HG03097 (cell line): Measurements from ENCODE around the gene ANXA4.
A peak's percentile ranks its signal among the peaks of the same experiment; 100 is the strongest.

ENCODE experiments used
- ATAC-seq: cut with Tn5 transposase; IDR thresholded peaks from one replicate; pipeline ENCODE4 v1.9.1; 2021; ENCODE audit not compliant: unreplicated experiment, low FRiP score

The ANXA4 gene

DNA sequence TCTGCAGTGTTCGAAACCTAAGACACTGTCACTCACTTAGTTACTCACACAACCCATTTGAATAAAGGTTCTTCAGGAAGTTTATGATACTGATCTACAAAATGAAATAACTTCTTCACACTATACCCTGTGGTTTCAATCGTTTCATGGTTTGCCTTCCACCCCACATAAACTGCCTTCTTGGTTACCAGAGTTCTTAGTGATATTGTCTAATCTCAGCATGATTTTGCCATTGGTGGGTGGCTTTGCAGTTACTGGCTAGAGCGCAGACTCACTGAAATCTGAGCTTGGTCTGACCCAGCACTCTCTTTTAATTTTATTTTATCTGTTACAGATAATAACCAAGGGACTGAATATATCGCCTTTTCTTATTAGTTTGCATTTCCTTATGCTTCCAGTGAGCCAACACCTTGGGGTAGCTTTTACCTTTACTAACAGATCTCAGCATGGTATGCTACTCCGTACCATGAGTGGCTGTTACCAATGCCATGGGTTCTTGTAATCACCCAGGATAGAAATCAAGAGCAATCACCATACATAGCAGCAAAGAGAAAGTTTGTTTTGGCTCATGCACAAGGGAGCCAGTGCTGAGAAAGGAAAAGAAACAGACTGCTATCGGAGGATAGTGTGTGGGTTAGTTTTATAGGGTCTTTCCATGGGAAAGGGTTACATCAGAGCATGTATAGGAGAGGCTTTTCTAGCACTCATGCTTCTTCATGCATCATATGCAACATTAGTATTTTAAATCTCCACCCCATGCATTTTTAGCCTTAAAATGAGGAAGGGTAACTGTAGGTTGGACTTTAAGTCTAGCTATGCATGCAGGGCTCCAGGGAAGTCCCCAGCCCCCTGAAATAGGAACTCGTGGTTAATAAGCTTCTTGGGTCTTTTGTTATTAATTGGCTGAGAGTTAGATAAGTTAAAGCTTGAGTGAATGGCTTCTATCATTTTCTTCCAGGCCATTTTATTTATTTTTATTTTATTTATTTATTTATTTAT, 33.3 kb downstream of the ANXA4 start:
- peak; percentile 44 for ATAC-seq

DNA sequence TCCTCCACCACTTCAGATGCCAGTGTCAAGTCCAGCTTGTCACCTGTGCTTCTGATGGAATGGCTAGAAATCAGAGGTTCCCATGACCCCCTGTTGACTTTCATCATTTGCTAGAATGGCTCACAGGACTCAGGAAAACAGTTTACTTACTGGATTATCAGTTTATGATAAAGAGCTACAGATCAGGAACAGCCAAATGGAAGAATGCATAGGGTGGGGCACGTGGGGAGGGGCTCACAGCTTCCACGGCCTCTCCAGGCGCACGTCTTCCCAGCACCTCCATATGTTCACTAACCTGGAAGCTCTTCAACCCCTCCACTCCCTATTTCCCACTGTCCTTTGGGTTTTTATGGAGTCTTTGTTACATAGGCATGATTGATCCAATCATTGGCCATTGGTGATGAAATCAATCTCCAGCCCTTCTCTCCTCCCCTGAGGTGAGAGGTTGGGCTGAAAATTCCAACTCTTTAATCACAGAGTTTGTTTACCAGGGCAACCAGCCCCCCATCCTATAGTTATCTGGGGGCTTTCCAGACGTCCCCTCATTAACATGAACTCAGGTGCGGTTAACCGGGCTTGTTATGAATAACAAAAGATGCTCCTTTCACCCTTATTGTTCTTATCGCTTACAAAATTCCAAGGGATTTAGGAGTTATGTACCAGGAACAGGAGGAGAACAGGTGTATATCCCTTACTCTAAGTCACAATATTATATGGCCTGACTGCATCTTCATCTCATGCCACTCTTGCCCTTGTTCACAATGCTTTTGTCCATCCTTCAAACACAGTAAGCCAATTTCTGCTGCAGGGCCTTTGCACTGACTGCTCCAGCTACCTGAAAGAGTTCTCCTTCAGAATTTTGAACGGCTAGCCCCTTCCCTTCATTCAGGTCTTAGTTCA, 35.2 kb downstream of the ANXA4 start:
- no peak for ATAC-seq

DNA sequence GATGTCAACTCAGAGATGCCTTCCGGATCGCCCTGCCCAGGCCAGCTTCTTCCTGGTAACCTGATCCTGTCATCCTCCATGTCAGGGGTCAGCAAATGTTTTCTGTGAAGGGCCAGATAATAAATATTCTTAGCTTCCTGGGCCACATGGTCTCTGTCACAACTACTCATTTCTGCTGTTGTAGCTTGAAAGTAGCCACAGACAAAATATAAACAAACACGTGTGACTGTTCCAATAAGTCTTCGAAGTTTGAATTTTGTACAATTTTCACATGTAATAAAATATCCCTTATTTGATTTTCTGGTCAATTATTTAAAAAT, 35.8 kb downstream of the ANXA4 start:
- ATAC-seq: no peak

DNA sequence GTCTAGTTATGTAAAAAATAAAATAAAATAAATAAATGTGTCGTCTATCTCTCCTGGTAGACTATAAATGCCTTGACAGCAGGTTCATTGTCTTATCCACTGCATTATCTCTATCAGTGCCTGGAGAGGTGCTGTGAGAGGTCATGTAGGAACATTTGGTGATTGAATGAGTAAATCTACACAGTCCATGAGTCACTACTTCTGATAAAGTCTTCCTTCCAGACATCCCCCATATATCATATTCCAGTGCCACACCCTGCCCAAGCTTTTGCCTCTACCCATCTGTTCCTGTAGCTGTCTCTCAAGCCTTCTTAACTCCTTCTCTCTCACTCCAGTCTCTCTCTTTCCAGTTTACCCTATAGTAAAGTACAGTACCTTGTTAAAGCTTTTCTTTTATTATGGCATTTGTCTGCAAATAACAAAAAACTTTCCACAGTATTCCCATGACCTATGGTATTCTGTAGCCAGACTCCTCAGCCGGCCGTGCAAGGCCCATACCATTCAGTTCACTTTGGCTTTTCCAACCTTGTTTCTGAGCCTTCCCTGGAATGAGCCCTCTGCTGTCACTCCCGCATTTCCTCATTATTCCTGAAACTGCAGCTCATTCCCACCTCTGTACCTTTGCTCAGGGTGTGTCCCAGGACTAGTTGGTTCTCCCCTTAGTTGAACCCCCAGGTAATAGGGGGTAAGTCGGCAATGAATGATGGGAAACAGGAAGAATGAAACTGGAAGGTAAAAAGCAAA, 37.5 kb downstream of the ANXA4 start:
- ATAC-seq: no peak

DNA sequence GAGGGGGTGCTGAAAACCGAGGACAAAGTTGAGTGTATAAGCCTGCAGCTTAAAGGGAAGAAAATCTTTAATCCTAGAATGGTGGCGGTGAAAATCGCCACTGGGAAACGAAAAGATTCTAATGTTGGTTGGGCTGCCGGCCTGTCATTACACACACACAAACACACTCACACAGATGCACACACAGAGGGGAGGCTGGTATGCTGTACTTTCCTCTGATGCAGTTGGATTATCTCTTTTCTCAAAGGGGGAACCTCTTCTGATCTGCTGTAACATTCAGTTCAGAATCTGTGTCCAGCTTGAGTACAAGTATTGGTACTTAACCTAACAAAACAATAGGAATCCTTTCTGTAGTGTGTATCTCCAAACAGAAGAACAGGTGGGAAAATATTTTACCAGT, 39.0 kb downstream of the ANXA4 start:
- ATAC-seq: peak; percentile 27

DNA sequence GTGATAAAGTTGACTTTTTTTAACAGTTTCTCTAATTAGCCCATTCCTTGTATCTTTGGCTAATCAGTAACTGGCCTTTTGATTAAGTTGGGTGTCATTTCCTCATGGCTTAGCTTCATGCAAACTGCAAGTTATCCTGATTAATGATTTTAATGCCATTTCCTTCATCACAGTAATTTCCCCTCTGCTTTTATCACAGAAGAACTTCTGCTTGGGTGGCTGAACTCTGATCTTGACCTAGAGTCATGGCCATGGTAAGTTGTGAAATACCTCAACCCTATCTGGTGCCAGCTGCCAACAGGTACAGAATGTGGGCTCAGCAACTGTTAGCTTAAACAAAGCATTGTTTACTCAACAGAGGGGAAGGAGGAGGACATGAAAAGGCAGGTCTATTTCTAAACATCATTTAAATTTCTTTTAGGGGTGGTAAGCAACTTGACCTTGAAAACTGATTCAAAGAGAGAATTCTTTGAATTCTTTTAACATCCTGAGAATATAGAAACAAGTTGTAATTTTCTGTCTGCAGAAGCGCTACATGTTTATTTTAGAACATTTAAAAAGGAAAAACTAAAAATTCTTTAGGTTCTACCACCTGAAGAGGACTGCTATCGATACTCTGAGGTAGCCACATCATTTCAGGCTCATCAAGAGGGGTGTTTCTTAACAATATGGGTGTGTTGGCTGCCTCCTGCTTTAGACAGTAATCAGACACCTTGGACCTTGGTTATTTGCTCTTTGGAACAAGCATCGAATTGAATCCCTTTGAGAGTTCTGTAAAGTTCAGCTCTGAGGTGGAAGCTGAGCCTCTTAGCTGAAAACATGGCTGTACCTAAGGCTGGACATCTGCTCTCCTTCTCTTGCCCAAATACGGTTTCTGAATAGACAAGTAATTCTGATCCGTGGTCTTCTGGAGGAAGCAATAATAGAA, 39.7 kb downstream of the ANXA4 start:
- peak; percentile 46 for ATAC-seq

DNA sequence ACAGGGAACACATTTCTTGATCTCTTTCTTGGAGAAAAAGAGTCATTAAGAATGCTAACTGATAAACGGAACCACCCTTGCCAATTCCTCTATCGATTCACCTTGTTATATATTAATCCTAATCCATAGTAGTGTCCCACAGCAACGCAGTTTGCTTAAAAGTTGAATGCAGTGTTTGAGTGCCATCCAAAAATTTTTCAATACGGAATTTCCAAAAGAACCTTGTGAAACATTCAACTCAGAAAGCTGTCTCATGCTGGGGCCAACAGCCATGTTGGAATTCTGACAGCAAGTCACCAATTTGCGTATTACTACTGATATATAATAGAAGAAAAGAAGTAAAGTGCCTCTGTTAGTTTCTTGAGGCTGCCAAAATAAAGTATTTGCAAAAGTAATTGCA, 42.3 kb downstream of the ANXA4 start:
- no peak for ATAC-seq

DNA sequence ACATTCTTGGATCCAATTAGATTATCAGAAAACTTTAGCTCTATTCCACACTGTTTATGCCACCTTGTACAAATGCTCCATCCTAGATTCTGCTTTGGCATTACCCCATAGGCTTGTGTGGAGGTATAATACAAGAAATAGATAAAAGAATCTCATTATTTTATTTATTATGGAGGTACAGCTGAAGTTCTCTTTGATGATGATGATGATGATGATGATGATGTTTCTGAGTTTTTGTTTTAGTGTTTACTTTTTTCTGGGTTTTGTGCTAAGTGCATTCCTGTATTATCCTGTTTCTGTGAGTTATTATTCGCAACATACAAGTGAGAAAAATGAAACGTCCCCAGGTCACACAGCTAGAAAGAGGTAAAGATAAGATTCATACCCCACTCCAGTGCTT, 43.4 kb downstream of the ANXA4 start:
- no peak for ATAC-seq

DNA sequence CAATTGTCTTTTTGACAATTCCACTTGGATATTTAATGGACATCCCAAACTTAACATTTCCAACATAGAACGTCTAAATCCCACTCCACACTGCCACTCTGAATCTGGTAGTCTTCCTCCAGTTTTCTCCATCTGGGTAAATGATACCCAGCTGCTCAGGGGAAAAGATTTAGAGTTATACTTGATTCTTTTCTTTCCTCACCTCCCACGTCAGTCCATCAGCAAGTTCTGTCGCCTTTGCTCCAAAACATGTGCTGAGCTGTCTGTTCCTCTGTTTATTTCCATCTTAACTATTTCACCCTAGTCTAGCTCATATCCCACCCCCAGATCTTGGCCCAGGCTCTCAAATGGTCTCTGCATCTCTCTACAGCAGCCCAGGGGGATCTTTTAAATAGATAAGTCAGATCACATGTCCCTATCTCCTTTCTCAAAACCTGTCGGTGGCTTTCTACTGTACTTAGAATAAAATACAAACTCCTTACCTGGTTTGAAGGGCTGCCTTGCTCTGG, 44.2 kb downstream of the ANXA4 start:
- ATAC-seq: no peak

DNA sequence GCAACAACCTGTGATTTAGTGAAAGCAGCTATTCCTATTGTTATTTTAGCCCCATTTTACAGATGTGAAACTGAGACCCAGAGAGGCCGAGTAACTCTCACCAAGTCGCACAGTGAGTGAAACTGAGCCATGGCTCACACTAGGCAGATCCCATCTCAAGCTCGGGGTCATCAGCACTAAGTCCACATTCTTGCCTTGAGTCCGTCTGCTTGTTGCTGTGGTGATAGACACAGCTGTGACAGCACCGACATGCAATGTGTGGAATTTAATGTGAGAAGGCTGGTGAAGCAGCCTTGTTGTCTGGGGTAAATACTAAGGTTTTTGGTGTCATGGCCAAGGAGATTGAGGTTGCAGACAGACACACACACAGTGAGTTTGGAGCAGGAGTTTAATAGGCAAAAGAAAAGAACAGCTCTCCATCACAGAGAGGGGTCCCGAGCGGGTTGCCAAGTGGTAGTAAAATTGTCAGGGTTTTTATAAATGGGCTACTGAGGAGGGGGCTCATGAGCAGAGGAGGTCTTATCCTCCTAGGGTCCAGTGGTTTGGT, 47.3 kb downstream of the ANXA4 start:
- ATAC-seq: no peak

DNA sequence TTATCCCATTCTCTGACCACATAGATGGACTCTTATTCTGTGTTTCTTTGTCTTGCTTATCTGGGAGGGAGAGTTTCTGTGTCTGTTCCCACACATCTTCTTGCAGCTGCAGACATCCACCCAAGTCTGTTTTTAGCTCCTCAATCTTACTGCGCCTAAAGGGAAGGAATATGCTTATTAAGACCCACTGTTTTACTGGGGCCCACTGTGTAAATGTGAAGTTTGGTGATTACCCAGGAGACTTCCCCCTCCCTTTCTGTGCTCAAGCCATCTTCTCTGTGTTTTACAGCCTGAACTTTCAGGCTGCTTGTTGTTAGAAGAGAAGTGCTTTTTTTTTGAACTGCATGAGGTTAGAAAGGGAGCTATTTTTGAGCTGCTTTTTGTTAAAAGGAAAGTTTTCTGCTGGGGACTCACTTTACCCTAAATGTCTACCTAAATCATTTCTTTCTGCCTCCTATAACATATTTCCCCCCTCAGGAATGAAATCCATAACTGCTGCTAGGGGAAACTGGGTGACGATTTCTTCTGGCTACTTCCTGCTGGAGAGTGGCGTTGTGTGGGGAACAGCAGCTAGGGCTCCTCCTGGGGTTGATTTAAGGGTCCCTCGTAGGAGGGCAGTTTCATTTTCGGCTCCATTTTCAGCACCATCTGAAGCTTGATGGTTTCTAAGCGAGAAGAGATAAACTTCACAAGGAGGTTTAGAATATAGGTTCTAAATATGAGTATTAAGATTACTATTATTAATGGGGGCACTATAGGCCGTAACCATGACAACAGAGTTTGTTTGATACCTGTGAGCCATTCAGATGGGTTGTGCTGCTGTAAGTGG, 48.1 kb downstream of the ANXA4 start:
- no peak for ATAC-seq

DNA sequence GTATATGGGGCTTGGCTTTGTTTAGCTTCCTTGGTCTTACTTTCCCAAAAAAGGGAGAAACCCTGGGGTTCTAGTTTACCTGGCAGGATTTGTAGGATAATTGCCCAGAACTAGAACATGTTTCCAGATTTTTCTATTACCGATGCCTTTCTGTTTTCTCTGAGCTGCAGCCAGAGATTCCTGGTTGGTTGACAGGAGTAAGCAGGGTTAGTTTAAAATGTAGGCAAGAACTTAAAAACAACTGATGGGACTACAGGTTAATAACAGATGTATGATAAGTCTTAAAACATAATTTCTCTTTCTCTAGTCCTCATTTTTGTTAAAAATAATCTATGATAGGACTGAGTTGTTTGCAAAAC, 48.6 kb downstream of the ANXA4 start:
- no peak for ATAC-seq

DNA sequence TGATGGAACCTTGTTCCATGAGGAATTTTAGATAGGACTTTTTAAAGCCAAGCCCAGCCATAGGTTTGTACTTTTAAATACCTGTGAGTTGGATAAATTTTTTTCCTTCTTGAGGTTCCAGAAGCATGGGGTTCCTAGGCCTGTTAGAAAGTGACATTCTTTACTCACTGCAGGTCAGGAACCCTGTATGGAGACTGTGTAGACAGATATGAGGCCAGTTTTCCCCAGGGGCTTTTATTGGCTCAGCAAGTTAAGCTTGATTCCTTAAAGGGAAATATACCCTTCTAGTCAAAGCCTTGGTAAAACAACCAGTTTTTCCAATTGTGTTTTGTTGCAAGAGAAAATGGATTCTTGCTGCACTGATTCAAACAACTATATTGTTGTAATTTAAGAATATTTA, 49.1 kb downstream of the ANXA4 start:
- no peak for ATAC-seq

DNA sequence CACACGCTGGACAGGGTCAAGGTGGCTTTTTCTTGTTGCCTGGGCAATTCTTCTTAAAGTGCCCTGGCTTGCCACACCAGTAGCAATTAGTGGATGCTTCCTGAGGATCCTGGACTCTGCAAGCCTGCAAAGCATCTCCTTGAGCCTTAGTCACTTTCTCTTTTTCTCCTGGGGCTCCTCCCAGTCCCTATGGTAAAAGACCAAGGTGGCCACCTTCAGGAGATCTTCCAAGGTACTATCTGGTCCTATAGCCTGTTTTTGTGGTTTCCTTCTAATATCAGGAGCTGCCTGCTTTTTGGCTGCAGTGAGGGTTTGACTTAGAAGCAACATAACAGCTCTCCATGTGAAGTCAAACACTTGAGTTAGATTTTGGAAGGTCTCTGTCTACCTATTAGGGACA, 54.2 kb downstream of the ANXA4 start:
- ATAC-seq: no peak

DNA sequence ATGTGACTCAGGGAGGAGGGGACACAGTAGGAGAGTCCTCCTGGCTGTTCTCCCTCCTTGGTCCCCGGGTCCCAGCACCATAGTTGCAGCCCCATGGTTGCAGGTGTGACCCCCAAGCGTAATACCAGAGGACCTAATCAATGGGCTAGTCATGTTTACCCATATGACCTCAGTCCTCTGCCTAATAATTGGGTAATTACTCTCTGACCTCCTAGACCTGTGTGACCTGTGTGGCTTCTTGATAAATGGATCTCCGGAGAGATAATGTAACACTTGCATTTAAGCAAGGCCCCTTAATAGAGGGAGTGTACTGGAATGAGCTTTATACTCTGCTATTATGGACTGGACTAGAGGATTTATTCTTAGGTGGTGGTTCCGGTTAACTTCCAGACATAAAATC, 55.3 kb downstream of the ANXA4 start:
- ATAC-seq: no peak

DNA sequence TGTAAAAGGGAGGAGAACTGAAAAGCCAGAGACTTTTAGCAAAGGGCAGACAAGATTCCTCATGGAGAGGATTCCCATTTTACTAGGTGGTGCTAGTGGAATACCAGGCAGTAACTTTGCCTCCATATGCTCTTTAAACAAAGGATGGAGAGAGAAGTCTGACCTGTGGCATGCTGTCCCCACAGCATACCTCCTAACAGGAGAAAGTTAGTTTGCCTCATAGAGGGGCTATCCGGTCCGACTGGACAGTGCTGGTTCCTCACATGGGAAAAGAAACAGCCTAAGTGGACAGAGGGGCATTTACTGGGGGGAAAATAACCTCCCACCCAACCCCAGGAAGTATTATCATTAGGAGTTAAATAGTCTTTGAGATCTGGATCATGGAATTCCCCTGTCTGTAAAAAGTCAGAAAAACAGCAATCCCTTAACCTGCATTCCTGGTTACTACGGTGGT, 55.9 kb downstream of the ANXA4 start:
- ATAC-seq: no peak

DNA sequence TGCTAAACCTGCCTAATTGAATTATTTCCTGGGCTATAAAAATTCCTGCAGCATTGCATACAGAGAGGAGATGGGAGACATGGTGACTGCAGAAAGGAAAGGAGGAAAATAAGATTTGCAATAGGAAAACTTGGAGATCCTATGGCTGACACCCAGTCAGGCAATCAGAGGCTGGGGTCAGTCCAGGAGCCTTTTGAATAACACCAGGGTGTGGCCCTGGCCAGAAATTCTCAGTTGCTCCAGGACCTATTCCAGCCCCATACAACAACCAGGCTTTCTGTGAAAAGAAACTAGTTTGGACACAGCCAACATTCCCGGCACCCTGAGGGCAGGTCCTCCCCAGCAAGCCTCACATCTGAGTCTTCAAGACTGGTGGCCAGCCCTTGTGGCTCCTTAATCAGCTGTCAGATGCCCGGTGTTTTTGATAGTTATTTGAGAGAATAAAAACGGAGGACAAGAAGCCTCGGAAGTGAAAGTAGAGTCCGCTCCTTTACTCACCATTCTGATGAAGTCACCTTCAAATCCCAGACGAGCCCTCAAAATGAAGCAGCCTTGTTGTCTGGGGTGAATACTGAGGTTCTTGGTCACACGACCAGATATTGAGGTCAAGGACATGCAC, 56.5 kb downstream of the ANXA4 start:
- no peak for ATAC-seq

DNA sequence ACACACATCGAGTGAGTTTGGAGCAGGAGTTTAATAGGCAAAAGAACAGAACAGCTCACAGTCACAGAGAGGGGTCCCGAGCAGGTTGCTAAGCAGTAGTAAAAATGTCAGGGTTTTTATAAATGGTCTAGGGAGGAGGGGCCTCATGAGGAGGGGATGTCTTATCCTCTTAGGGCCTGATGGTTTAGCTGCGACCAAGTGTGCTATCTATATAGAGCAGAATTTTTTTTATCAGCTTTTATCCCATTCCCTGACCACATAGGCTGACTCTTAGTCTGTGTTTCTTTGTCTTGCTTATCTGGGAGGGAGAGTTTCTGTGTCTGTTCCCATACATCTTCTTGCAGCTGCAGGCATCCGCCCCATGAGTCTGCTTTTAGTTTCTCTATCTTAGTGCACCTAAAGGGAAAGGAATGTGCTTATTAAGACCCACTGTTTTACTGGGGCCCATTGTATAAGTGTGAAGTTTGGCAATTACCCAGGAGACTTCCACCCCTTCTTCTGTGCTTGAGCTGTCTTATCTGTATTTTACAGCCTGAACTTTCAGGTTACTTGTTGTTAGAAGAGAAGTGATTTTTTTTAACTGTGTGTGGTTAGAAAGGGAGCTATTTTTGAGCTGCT, 57.1 kb downstream of the ANXA4 start:
- ATAC-seq: no peak
